ENCODE results near the gene CCR9.

Gene CCR9

DNA sequence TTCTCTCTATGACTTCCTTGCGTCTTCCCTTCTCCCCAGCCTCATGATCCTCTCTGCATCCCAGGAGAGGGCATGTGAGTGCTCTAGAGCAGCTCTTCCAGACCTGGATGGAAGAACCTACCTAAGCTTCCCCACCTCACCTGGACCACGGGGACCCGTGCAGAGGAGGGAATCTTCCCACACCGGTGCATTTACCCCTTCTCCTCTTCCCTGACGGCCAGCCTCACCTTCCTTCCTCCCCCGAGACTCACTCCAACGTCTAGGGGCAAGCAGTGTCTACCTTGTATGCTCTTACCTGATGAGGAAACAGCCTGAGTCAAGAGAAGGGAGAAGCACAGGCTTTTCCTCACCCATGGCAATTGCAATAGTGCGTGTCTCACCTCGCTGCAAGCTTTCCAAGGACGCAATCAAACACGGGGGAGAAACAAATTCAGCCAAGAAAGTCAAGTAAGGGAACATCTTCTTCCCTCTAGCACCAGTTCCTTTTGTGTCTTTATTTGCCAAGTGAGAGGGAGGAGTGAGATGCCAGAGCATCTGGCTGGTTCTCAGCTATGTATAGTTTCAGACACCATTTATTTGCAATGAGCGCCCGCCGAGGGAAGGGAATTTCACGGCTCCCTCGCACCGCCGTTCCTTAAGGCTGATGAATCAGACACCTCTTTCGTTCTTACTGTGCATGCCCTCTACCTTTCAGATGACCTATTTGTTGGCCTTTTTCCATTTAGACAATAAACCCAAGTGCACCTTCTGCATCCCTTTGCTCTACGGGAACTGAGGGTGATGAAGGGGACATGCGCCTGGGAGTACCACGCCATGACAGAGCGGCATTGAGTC is 1.8 kb upstream of the CCR9 start:
- H3K9ac ChIP-seq (ENCODE audit: insufficient read length, low read depth), result no peak overlapping the region
- H3K36me3 ChIP-seq (ENCODE audit: insufficient read depth, insufficient read length, low read length), result no peaks in the 10 kb centered on the region
- H3K4me1 ChIP-seq (ENCODE audit: insufficient read depth, insufficient read length), result peaks cover 9% of the 10 kb centered on the region
- no peak overlapping the region for H3K4me3 ChIP-seq (ENCODE audit: insufficient read length, low read depth)
- no peak for DNase-seq (ENCODE audit: low read depth, low spot score)
- peaks cover 10% of the 10 kb centered on the region for H3K27me3 ChIP-seq (ENCODE audit: insufficient read depth, insufficient read length)
- no peaks in the 10 kb centered on the region for H3K9me3 ChIP-seq (ENCODE audit: insufficient read depth, low read length)
- TF ChIP-seq SUZ12 (IDR thresholded peaks at IDR 0.05; ENCODE audit: extremely low read depth, insufficient read depth, insufficient read length) (no peak), ZNF274 (IDR thresholded peaks at IDR 0.05; ENCODE audit: low read depth, low read length) (no peak), YY1 (IDR thresholded peaks at IDR 0.05; ENCODE audit: insufficient read depth, insufficient read length) (no peak)

DNA sequence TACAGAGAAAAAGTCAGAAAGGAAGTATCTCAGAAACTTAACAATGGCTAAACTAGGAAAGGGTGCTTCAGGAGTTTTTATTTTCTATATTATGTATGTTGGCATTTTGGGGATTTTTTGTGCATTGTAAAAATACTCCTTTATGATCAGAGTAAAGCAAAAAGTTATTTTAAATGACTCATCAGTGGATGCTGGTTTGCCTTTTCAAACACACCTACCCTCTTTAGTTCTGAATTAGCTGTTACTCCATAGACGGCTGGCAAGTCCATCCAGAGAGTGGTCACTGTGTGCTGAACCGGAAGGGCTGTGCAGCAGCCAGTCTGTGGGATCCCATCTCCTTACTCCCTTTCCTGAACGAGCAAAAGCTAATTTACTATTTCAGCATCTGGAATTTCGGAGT is 942 bp downstream of the CCR9 start:
- no peak for DNase-seq (ENCODE audit: low read depth, low spot score)
- no peaks in the 10 kb centered on the region for H3K36me3 ChIP-seq (ENCODE audit: insufficient read depth, insufficient read length, low read length)
- H3K9ac ChIP-seq (ENCODE audit: insufficient read length, low read depth), result no peak overlapping the region

DNA sequence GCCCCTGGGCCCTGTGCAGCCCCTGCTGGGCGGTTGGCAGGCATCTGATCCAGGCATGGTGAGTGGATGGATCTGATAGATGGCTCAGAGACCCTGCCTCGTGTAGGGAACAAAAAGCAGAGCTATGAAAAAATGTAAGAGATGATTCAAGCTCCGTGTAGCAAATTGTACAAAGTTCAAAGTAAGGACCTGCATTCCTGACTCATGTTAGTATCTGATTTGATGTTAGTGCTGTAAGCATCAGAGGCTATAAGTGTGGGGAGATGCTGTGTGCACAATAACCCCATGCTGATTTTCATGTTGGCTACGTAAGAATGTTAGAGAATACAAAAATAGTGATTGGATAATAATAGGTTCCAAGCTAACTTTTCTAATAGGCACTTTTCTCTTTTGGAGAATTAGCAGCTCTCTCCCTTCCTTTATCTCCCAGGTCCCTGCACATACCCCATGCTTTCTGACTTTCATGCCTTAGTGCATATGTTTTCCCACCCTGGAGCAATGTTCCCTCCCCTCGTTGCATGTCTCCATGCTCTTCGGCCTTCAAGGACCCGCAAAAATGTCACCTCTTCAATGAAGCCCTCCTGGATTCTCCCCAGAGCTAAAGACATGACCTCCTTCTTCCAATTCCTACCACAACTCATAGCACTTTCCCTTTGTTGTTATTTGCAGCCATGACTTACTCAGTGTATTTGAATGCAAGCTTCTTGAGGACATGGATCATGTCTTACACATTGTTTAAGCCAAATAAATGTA is 1.6 kb downstream of the CCR9 start:
- peaks cover 9% of the 10 kb centered on the region for H3K4me1 ChIP-seq (ENCODE audit: insufficient read depth, insufficient read length)

More for the DNA sequence above, 942 bp downstream of the CCR9 start:
- Histone ChIP-seq H3K4me3 (ENCODE audit: insufficient read length, low read depth) (no peak overlapping the region), H3K4me1 (ENCODE audit: insufficient read depth, insufficient read length) (peaks cover 9% of the 10 kb centered on the region), H3K27me3 (ENCODE audit: insufficient read depth, insufficient read length) (peaks cover 10% of the 10 kb centered on the region), H3K9me3 (ENCODE audit: insufficient read depth, low read length) (no peaks in the 10 kb centered on the region)
- TF ChIP-seq ZNF274 (IDR thresholded peaks at IDR 0.05; ENCODE audit: low read depth, low read length), result no peak
- TF ChIP-seq SUZ12 (IDR thresholded peaks at IDR 0.05; ENCODE audit: extremely low read depth, insufficient read depth, insufficient read length), result no peak
- no peak for TF ChIP-seq YY1 (IDR thresholded peaks at IDR 0.05; ENCODE audit: insufficient read depth, insufficient read length)

DNA sequence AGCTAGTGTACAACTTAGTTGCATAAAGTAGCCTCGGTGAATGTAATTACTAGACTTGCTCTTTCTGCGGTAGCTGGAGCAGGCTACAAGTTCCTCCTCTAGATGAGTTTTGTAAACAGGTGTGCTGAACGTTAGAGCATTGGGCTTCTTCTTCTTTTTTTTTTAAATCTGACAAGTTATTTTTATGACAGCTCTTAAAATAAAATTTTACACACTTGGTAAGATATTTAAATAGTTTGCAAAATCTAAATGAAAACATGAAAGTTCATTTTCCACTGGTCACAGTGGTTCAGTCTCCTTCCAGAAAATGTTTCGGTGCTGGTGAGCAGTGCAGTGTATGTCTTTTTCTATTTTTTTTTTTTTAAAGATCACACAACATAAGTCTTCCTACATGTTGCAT is 3.0 kb downstream of the CCR9 start:
- Histone ChIP-seq H3K4me1 (ENCODE audit: insufficient read depth, insufficient read length) (peaks cover 9% of the 10 kb centered on the region), H3K4me3 (ENCODE audit: insufficient read length, low read depth) (no peak overlapping the region), H3K36me3 (ENCODE audit: insufficient read depth, insufficient read length, low read length) (no peaks in the 10 kb centered on the region), H3K9me3 (ENCODE audit: insufficient read depth, low read length) (no peaks in the 10 kb centered on the region), H3K9ac (ENCODE audit: insufficient read length, low read depth) (no peak overlapping the region), H3K27me3 (ENCODE audit: insufficient read depth, insufficient read length) (peaks cover 3% of the 10 kb centered on the region)
- no peak for DNase-seq (ENCODE audit: low read depth, low spot score)
- TF ChIP-seq ZNF274 (IDR thresholded peaks at IDR 0.05; ENCODE audit: low read depth, low read length), result no peak
- no peak for TF ChIP-seq SUZ12 (IDR thresholded peaks at IDR 0.05; ENCODE audit: extremely low read depth, insufficient read depth, insufficient read length)
- no peak for TF ChIP-seq YY1 (IDR thresholded peaks at IDR 0.05; ENCODE audit: insufficient read depth, insufficient read length)

More for the DNA sequence above, 1.6 kb downstream of the CCR9 start:
- H3K9me3 ChIP-seq (ENCODE audit: insufficient read depth, low read length), result no peaks in the 10 kb centered on the region
- TF ChIP-seq YY1 (IDR thresholded peaks at IDR 0.05; ENCODE audit: insufficient read depth, insufficient read length), result no peak
- no peak for TF ChIP-seq ZNF274 (IDR thresholded peaks at IDR 0.05; ENCODE audit: low read depth, low read length)
- no peak for TF ChIP-seq SUZ12 (IDR thresholded peaks at IDR 0.05; ENCODE audit: extremely low read depth, insufficient read depth, insufficient read length)
- H3K36me3 ChIP-seq (ENCODE audit: insufficient read depth, insufficient read length, low read length), result no peaks in the 10 kb centered on the region
- peaks cover 10% of the 10 kb centered on the region for H3K27me3 ChIP-seq (ENCODE audit: insufficient read depth, insufficient read length)
- H3K4me3 ChIP-seq (ENCODE audit: insufficient read length, low read depth), result no peak overlapping the region
- H3K9ac ChIP-seq (ENCODE audit: insufficient read length, low read depth), result no peak overlapping the region
- DNase-seq (ENCODE audit: low read depth, low spot score), result no peak

DNA sequence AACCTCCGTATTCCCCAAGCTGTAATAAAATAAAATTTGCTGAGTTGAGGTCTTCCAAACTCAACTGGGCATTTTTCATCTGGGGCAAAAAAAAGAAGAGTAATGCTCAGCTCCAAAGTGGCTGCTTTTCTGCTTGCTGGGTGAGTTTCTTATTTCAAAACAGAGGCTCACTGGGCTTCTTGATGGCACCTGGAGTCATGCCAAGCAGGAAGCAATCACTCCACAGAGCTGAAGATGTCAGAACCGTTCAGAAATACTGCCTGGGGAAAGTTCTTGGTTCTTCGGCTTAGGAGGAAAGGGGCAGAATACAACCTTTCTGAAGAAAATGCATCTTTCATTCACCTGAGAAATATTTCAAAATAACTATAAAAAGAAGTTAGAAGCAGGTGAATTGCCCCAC is 4.1 kb downstream of the CCR9 start:
- Histone ChIP-seq H3K4me1 (ENCODE audit: insufficient read depth, insufficient read length) (peaks cover 9% of the 10 kb centered on the region), H3K4me3 (ENCODE audit: insufficient read length, low read depth) (no peak overlapping the region), H3K9me3 (ENCODE audit: insufficient read depth, low read length) (no peaks in the 10 kb centered on the region), H3K9ac (ENCODE audit: insufficient read length, low read depth) (no peak overlapping the region), H3K27me3 (ENCODE audit: insufficient read depth, insufficient read length) (no peaks in the 10 kb centered on the region), H3K36me3 (ENCODE audit: insufficient read depth, insufficient read length, low read length) (no peaks in the 10 kb centered on the region)
- DNase-seq (ENCODE audit: low read depth, low spot score), result no peak
- no peak for TF ChIP-seq SUZ12 (IDR thresholded peaks at IDR 0.05; ENCODE audit: extremely low read depth, insufficient read depth, insufficient read length)
- no peak for TF ChIP-seq ZNF274 (IDR thresholded peaks at IDR 0.05; ENCODE audit: low read depth, low read length)
- TF ChIP-seq YY1 (IDR thresholded peaks at IDR 0.05; ENCODE audit: insufficient read depth, insufficient read length), result no peak

DNA sequence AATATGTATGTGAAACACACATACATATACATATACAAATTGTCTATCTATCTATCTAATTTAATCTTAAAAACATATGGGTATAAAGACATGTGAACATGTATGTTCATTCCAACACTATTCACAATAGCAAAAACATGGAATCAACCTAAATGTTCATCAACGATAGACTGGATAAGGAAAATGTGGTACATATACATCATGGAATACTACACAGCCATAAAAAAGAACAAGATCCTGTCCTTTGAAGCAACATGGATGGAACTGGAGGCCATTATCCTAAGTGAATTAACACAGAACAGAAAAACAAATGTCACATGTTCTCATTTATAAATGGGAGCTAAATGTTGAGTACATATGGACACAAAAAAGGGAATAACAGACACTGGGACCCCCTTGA is 5.8 kb downstream of the CCR9 start:
- H3K9me3 ChIP-seq (ENCODE audit: insufficient read depth, low read length), result no peaks in the 10 kb centered on the region
- no peak overlapping the region for H3K9ac ChIP-seq (ENCODE audit: insufficient read length, low read depth)
- TF ChIP-seq ZNF274 (IDR thresholded peaks at IDR 0.05; ENCODE audit: low read depth, low read length) (no peak), YY1 (IDR thresholded peaks at IDR 0.05; ENCODE audit: insufficient read depth, insufficient read length) (no peak), SUZ12 (IDR thresholded peaks at IDR 0.05; ENCODE audit: extremely low read depth, insufficient read depth, insufficient read length) (no peak)
- no peaks in the 10 kb centered on the region for H3K4me1 ChIP-seq (ENCODE audit: insufficient read depth, insufficient read length)
- DNase-seq (ENCODE audit: low read depth, low spot score), result no peak
- H3K27me3 ChIP-seq (ENCODE audit: insufficient read depth, insufficient read length), result no peaks in the 10 kb centered on the region
- no peak overlapping the region for H3K4me3 ChIP-seq (ENCODE audit: insufficient read length, low read depth)
- no peaks in the 10 kb centered on the region for H3K36me3 ChIP-seq (ENCODE audit: insufficient read depth, insufficient read length, low read length)

DNA sequence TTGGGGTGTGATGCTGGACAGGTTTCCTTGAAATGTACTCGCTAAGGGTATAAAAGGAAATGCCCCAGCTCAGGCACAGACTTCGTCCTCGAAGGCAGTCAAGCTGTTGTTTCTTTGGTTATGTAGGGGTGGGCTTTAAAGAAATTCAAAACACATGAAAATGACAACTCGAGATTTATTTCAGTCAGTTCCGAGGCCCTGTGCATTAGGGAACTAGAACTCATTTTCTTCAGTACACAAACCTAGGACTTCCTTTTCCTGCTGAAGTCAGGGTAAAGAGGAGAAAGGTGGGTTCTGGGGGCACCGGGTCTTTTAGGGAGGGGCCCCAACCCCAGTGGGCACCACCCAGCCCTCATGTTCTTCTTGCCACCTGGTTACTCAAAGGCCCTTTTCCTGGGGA is 7.7 kb downstream of the CCR9 start:
- no peak for DNase-seq (ENCODE audit: low read depth, low spot score)
- Histone ChIP-seq H3K36me3 (ENCODE audit: insufficient read depth, insufficient read length, low read length) (no peaks in the 10 kb centered on the region), H3K4me3 (ENCODE audit: insufficient read length, low read depth) (no peak overlapping the region), H3K4me1 (ENCODE audit: insufficient read depth, insufficient read length) (no peaks in the 10 kb centered on the region), H3K27me3 (ENCODE audit: insufficient read depth, insufficient read length) (no peaks in the 10 kb centered on the region), H3K9me3 (ENCODE audit: insufficient read depth, low read length) (no peaks in the 10 kb centered on the region), H3K9ac (ENCODE audit: insufficient read length, low read depth) (no peak overlapping the region)
- no peak for TF ChIP-seq ZNF274 (IDR thresholded peaks at IDR 0.05; ENCODE audit: low read depth, low read length)
- no peak for TF ChIP-seq YY1 (IDR thresholded peaks at IDR 0.05; ENCODE audit: insufficient read depth, insufficient read length)
- no peak for TF ChIP-seq SUZ12 (IDR thresholded peaks at IDR 0.05; ENCODE audit: extremely low read depth, insufficient read depth, insufficient read length)

All from NT2/D1 (cell line).